ENCODE measurements around the gene MAP2K3. TPM values are rescaled to one million over a fixed set of nuclear protein-coding genes. Genes with fewer than 3 reads are reported as not detected.

Gene MAP2K3
- total RNA-seq, 1 donor from 2014 or later, result 19.4 TPM

GRCh38 chr17:21258593-21258992 is 25.9 kb upstream of the MAP2K3 start:
- peaks cover 2% of the 10 kb centered on the region for H3K27me3 Mint-ChIP-seq (ENCODE audit: low read depth)
- H3K9me3 Mint-ChIP-seq, result no peaks in the 10 kb centered on the region
- peaks cover under 1% of the 10 kb centered on the region for H3K4me1 Mint-ChIP-seq
- no peak overlapping the region for H3K4me3 Mint-ChIP-seq
- H3K36me3 Mint-ChIP-seq (ENCODE audit: low read depth), result no peaks in the 10 kb centered on the region
- DNase-seq (ENCODE audit: low read depth, low spot score), result no peak
- H3K27ac Mint-ChIP-seq (ENCODE audit: unreplicated experiment), result no peak overlapping the region
- TF ChIP-seq CTCF (conservative IDR thresholded peaks at IDR 0.05), result no peak

- H3K4me1 Mint-ChIP-seq, result no peaks in the 10 kb centered on the region
- DNase-seq (ENCODE audit: low read depth, low spot score), result no peak
- no peaks in the 10 kb centered on the region for H3K27me3 Mint-ChIP-seq (ENCODE audit: low read depth)
- H3K4me3 Mint-ChIP-seq, result no peak overlapping the region
- no peak overlapping the region for H3K27ac Mint-ChIP-seq (ENCODE audit: unreplicated experiment)
- no peaks in the 10 kb centered on the region for H3K9me3 Mint-ChIP-seq
- no peak for TF ChIP-seq CTCF (conservative IDR thresholded peaks at IDR 0.05)
- H3K36me3 Mint-ChIP-seq (ENCODE audit: low read depth), result no peaks in the 10 kb centered on the region
Observed at GRCh38 chr17:21262259-21262993, 22.1 kb upstream of the MAP2K3 start.

- Mint-ChIP-seq H3K4me3 (no peak overlapping the region), H3K36me3 (ENCODE audit: low read depth) (no peaks in the 10 kb centered on the region), H3K4me1 (no peaks in the 10 kb centered on the region), H3K9me3 (no peaks in the 10 kb centered on the region), H3K27me3 (ENCODE audit: low read depth) (no peaks in the 10 kb centered on the region), H3K27ac (ENCODE audit: unreplicated experiment) (no peak overlapping the region)
- no peak for DNase-seq (ENCODE audit: low read depth, low spot score)
- TF ChIP-seq CTCF (conservative IDR thresholded peaks at IDR 0.05), result no peak
Observed at GRCh38 chr17:21263376-21263775, 21.1 kb upstream of the MAP2K3 start.

- Mint-ChIP-seq H3K27ac (ENCODE audit: unreplicated experiment) (no peak overlapping the region), H3K9me3 (no peaks in the 10 kb centered on the region), H3K4me3 (no peak overlapping the region), H3K4me1 (no peaks in the 10 kb centered on the region), H3K27me3 (ENCODE audit: low read depth) (peaks cover 5% of the 10 kb centered on the region), H3K36me3 (ENCODE audit: low read depth) (no peaks in the 10 kb centered on the region)
- DNase-seq (ENCODE audit: low read depth, low spot score), result no peak
- no peak for TF ChIP-seq CTCF (conservative IDR thresholded peaks at IDR 0.05)
Observed at GRCh38 chr17:21268596-21269188, 15.8 kb upstream of the MAP2K3 start.

GRCh38 chr17:21269394-21269793 is 15.1 kb upstream of the MAP2K3 start:
- Mint-ChIP-seq H3K4me3 (no peak overlapping the region), H3K27ac (ENCODE audit: unreplicated experiment) (no peak overlapping the region), H3K36me3 (ENCODE audit: low read depth) (no peaks in the 10 kb centered on the region), H3K9me3 (no peaks in the 10 kb centered on the region), H3K27me3 (ENCODE audit: low read depth) (peaks cover 5% of the 10 kb centered on the region), H3K4me1 (no peaks in the 10 kb centered on the region)
- no peak for DNase-seq (ENCODE audit: low read depth, low spot score)
- TF ChIP-seq CTCF (conservative IDR thresholded peaks at IDR 0.05), result no peak
